Activated B cell treated with CpG ODN at 0.5 μM for 24 hours (primary cell): Measurements from ENCODE around the gene EEF1B2. TPM values are rescaled to one million over a fixed set of nuclear protein-coding genes. Genes with fewer than 3 reads are reported as not detected.
"Not testable (repeated sequence)": the region's sequence is repeated elsewhere in the genome, so short reads cannot be mapped to it uniquely, and the experiment has no call there.

ENCODE experiments used
- ATAC-seq: fragments of 200-7000 bp; cut with Tn5 transposase; one replicate; pipeline ENCODE4 v1.10.0; 2021; ENCODE audit warnings: low read depth, mild to moderate bottlenecking, moderate library complexity
- CTCF ChIA-PET: fragments of 350-600 bp; sonication (Branson Sonifier 250); formaldehyde crosslinking; loops from one replicate; lab custom pipeline; 2021; ENCODE audit warnings: antibody characterized with exemption; lab: Charles Lee
- POLR2A ChIA-PET: fragments of 350-600 bp; sonication (Branson Sonifier 250); formaldehyde crosslinking; loops from one replicate; lab custom pipeline; 2021; ENCODE audit warnings: antibody characterized with exemption; lab: Charles Lee
- DNase-seq: peaks from one replicate; pipeline ENCODE4 v3.0.0; 2022
- H3K27ac Mint-ChIP-seq: one replicate; pipeline ENCODE4 v1.8.0; 2020; ENCODE audit warnings: mixed read lengths
- H3K27me3 Mint-ChIP-seq: one replicate; pipeline ENCODE4 v1.8.0; 2021; ENCODE audit warnings: mixed read lengths
- H3K36me3 Mint-ChIP-seq: one replicate; pipeline ENCODE4 v1.8.0; 2021; ENCODE audit warnings: low read depth, mixed read lengths
- H3K4me1 Mint-ChIP-seq: one replicate; pipeline ENCODE4 v1.8.0; 2021; ENCODE audit warnings: mixed read lengths
- H3K4me3 Mint-ChIP-seq: one replicate; pipeline ENCODE4 v1.8.0; 2020; ENCODE audit warnings: mild to moderate bottlenecking, mixed read lengths
- H3K9me3 Mint-ChIP-seq: one replicate; pipeline ENCODE4 v1.8.0; 2020; ENCODE audit warnings: mixed read lengths
- CTCF ChIP-seq: fragments of 200-600 bp; IDR thresholded peaks from one replicate; pipeline ENCODE4 v1.8.0; 2022; ENCODE audit warnings: antibody characterized with exemption, mild to moderate bottlenecking
- intact Hi-C: fragments of 100-400 bp; cut with micrococcal nuclease; formaldehyde crosslinking; loops from one replicate; pipeline ENCODE4 v1.15.1; 2024
- total RNA-seq: library from RNA; stranded (reverse); gene quantifications from 2 replicates; pipeline ENCODE4 v1.2.3, GENCODE V29; 2022

Gene EEF1B2
- total RNA-seq, 1 donor from 2014 or later = 1,278 TPM

GRCh38 chr2:206176901-206177300 lies 17.2 kb downstream of the EEF1B2 start:
- TF ChIP-seq CTCF = no peak
- CTCF ChIA-PET = no interaction called here
- no peaks in the 10 kb centered on the region for H3K4me1 Mint-ChIP-seq
- no peaks in the 10 kb centered on the region for H3K9me3 Mint-ChIP-seq
- POLR2A ChIA-PET = no interaction called here
- no peak for DNase-seq
- no peak overlapping the region for H3K27ac Mint-ChIP-seq
- ATAC-seq = no peak
- H3K4me3 Mint-ChIP-seq = no peak overlapping the region
- peaks cover under 1% of the 10 kb centered on the region for H3K27me3 Mint-ChIP-seq
- intact Hi-C loops = no loop called here
- H3K36me3 Mint-ChIP-seq = no peaks in the 10 kb centered on the region

GRCh38 chr2:206181526-206181925 lies 21.8 kb downstream of the EEF1B2 start:
- POLR2A ChIA-PET, H3K4me3 Mint-ChIP-seq, H3K36me3 Mint-ChIP-seq, H3K4me1 Mint-ChIP-seq, ATAC-seq, H3K27me3 Mint-ChIP-seq, intact Hi-C loops, H3K9me3 Mint-ChIP-seq, DNase-seq, CTCF ChIA-PET, H3K27ac Mint-ChIP-seq: not testable (repeated sequence)

- ChIA-PET POLR2A (no interaction called here), CTCF (no interaction called here)
- ATAC-seq (no peak), DNase-seq (no peak)
- Mint-ChIP-seq H3K9me3 (no peaks in the 10 kb centered on the region), H3K4me3 (no peak overlapping the region), H3K27me3 (peaks cover 18% of the 10 kb centered on the region), H3K4me1 (no peaks in the 10 kb centered on the region), H3K27ac (no peak overlapping the region), H3K36me3 (no peaks in the 10 kb centered on the region)
- intact Hi-C loops = no loop called here
- TF ChIP-seq CTCF = no peak
Observed at GRCh38 chr2:206189691-206190090, 30.0 kb downstream of the EEF1B2 start.

GRCh38 chr2:206190111-206190510 lies 30.4 kb downstream of the EEF1B2 start:
- no peaks in the 10 kb centered on the region for H3K9me3 Mint-ChIP-seq
- TF ChIP-seq CTCF = no peak
- H3K27me3 Mint-ChIP-seq = peaks cover 20% of the 10 kb centered on the region
- intact Hi-C loops = no loop called here
- H3K4me1 Mint-ChIP-seq = no peaks in the 10 kb centered on the region
- ATAC-seq (no peak), DNase-seq (no peak)
- ChIA-PET POLR2A (no interaction called here), CTCF (no interaction called here)
- no peaks in the 10 kb centered on the region for H3K36me3 Mint-ChIP-seq
- no peak overlapping the region for H3K27ac Mint-ChIP-seq
- H3K4me3 Mint-ChIP-seq = no peak overlapping the region

- ChIA-PET CTCF (no interaction called here), POLR2A (no interaction called here)
- Mint-ChIP-seq H3K9me3 (no peaks in the 10 kb centered on the region), H3K27ac (no peak overlapping the region), H3K4me3 (no peak overlapping the region), H3K27me3 (peaks cover 22% of the 10 kb centered on the region), H3K4me1 (no peaks in the 10 kb centered on the region), H3K36me3 (no peaks in the 10 kb centered on the region)
- TF ChIP-seq CTCF = no peak
- intact Hi-C loops = no loop called here
- ATAC-seq (no peak), DNase-seq (no peak)
Observed at GRCh38 chr2:206190689-206191088, 31.0 kb downstream of the EEF1B2 start.

- Mint-ChIP-seq H3K27me3 (peaks cover 22% of the 10 kb centered on the region), H3K27ac (no peak overlapping the region), H3K9me3 (no peaks in the 10 kb centered on the region), H3K4me3 (no peak overlapping the region), H3K36me3 (no peaks in the 10 kb centered on the region), H3K4me1 (no peaks in the 10 kb centered on the region)
- CTCF ChIA-PET = no interaction called here
- TF ChIP-seq CTCF = no peak
- POLR2A ChIA-PET = no interaction called here
- ATAC-seq = no peak
- no peak for DNase-seq
- intact Hi-C loops = no loop called here
Observed at GRCh38 chr2:206192157-206192556, 32.5 kb downstream of the EEF1B2 start.
